Measurements from ENCODE around the gene KCNA1.

DNA sequence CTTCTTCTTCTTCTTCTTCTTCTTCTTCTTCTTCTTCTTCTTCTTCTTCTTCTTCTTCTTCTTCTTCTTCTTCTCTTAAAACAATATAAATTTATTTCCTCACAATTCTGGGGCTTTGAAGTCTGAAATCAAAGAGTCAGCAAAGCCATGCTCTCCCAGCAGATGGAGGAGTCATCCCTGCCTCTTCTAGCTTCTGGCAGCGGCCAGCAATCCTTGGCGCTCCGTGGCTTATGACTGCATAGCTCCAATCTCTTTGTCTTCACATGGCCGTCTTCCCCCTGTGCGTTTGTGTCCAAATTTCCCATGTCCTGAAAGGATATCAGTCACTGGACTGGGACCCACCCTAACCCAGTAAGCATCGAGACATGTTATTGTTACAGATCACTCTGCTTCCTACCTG, 22.9 kb downstream of the KCNA1 start:
- TF ChIP-seq EZH2 (IDR thresholded peaks at IDR 0.05; ENCODE audit: insufficient read depth, poor library complexity, severe bottlenecking) (no peak), EZH2phosphoT487 (IDR thresholded peaks at IDR 0.05; ENCODE audit: insufficient read depth, low read depth) (no peak)

Measured in GM23248 (cell line).